Stomach (tissue), 4 donors: ENCODE data around the gene JPH3.

Experiments used
- CTCF ChIP-seq, 7 experiments: fragments of 450-650 bp in 4 of 7; fragments of 200-600 bp in 3 of 7; sonication (generic) in 3 of 7; IDR thresholded peaks; one replicate each; pipeline ENCODE4 v1.5.1; 2016 to 2019; ENCODE audit warnings: antibody characterized with exemption in 7 of 7, control low read depth in 2 of 7, mild to moderate bottlenecking in 1 of 7
- POLR2A ChIP-seq, 4 donors: fragments of 450-650 bp; IDR thresholded peaks; one replicate each; pipeline ENCODE4 v1.6.1; 2016; ENCODE audit warnings: antibody characterized with exemption in 4 of 4, control low read depth in 2 of 4, mild to moderate bottlenecking in 1 of 4, moderate library complexity in 1 of 4

GRCh38 chr16:87662254-87663204 is 60.2 kb downstream of the JPH3 start:
- TF ChIP-seq CTCF (IDR thresholded peaks at IDR 0.05) (no peak), POLR2A (IDR thresholded peaks at IDR 0.05) (no peak)
